Kidney glomerular epithelial cell (primary cell): ENCODE measurements around the gene RARS2.

ENCODE experiments used
- DNase-seq: peaks from one replicate; lab custom pipeline; 2025; lab: John Stamatoyannopoulos, UW

Gene RARS2

DNA sequence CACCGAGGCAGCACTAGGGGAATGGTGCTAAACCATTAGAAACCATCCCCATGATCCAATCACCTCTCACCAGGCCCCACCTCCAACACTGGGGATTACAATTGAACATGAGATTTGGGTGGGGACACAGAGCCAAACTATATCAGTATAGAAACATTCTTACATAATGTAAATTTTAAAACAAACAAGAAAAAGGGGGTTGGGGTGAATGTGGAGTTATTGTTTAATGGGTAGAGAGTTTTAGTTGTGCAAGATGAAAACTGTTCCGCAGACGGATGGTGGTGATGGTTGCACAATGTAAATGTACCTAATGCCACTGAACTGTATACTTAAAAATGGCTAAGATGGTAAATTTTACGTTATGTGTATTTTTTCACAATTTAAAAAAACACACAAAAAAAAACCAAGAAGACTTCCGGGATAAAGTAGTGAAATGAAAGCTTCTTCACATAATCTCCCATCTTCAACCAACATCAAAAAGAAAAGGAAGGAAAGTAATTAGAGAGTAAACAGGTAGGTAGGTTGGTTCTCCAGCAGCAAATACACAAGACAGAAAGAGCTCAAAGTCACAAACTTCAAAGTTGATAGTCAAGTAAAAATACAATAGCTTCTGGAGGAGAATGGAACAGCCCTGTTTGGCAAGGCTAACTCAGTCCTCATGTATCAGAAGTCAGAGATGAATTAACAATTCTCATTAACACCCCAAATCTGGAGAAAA, 16.3 kb downstream of the RARS2 start:
- no peak for DNase-seq

DNA sequence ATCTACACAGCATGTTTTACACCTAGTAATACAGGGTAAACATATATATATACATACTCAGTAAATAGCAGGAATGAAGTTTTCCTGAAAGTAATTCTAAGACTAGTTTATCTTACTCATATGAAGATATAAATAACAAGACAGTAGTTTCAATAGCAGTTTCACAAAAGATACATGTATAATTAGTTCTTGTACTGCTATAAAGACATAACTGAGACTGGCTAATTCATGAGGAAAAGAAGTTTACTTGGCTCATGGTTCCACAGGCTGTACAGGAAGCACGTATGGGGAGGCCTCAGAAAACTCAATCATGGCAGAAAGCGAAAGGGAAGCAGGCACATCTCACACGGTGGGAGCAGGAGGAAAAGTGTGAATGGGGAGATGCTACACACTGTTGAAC, 16.9 kb downstream of the RARS2 start:
- DNase-seq: no peak

DNA sequence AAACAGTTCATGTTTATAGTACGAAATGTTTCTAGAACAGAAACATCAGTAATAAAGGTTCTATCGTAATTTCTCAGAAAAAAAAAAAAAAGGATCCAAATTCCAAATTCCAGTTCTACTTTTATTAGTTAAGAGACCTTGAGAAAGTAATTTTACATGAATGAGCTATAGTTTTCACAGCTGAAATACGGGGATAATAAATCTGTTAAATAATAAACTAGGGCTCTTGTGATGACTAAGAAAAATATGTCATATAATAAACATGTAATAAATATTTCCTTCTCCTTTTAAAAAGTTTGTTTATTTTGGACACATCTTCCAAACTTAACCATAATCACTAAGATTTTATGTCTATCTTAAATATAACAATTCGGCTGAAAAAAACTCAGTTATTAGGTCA, 17.8 kb downstream of the RARS2 start:
- DNase-seq: no peak

DNA sequence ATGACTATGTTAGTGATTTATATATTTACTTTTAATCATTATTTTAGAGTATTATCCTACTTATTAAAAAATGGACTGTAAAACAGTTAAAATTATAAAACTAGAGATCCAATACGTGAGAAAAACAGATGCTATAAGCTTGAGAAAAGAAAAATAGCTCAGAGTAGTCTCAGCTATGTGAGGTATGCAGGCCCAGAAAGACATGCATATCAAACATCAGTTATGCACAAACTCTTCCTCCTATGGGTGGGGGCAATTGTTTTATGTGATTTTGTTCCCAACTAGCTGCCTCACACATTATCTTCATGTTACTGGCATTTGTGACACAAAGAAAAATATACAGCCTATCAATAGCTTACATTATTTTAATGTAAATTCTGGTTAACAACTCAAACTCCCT, 28.8 kb downstream of the RARS2 start:
- no peak for DNase-seq

DNA sequence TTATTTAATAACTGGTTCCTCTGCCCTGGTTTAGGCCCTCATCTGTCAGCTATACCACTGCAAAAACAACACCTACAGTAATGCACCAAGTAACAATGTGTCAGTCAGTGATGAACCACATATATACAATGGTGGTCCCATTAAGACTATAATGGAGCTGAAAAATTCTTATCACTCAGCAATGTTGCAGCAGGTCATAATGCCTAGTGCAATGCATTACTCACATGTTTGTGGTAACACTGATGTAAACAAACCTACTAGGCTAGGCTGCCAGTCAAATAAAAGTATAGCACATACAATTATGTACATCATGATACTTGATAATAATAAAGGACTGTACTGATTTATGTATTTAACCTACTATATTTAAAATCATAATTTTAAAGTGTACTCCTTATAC, 31.3 kb downstream of the RARS2 start:
- DNase-seq: no peak

DNA sequence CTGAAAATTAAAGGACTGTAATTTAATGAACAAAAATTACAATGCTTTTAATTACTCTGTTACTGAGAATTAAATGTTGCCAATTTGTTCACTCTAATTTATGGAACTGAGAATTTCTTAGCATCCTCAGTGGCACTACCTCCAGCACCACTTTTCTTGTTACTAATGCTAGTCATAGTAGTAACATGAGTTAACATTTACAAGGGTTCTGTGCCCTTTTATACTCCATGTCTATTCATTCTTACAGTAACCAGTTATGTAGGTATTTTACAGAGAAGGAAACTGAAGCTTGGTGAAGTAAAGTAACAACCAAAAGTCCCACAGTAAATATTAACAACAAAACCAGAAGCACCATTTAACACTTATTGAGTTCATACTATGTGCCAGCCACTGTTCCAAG, 34.3 kb downstream of the RARS2 start:
- DNase-seq: no peak

DNA sequence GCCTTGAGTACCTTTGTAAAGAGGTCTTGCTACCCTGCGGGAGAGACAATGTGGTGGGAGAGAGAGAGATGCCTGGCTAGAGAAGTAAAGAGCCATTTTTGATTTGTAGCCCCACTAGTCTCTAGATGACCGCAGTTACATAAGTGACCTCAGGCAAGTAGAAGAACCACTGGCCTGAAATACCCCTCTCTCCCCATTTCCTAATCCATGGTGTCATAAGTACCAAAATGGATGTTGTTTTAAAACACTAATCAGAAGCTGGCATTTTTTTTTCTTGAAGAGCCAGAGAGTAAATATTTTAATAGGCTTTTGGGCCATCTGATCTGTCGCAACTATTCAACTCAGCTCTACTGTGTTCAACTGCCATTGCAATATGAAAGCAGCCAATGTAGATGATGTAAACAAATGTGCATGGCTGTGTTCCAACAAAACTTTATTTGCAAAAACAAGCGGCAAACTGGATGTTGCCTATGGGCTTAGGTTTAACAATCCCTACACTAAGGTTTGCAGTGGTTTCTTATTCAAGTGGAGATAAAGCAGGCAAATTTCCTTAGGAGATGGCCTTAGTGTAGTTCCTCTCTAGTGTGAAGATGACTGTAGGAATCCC, 36.5 kb downstream of the RARS2 start:
- DNase-seq: no peak

DNA sequence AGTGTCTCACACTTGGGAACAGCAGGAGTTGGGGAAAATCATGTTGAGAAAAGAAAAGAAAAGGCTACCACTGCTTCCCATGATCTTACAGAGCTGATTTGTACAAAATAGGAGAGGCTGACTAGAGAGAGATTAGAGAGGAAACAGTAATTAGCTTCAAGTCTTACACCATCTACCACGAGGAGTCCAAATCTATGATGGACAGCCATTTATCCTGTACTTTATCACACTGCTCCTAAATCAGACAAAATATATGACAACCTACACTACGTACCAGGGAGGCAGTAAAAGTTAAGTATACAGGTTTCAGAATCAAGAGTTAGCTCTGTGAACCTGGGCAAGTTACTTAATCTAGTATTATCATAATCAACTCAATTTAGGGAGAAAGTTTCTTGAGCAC, 38.0 kb downstream of the RARS2 start:
- DNase-seq: no peak

DNA sequence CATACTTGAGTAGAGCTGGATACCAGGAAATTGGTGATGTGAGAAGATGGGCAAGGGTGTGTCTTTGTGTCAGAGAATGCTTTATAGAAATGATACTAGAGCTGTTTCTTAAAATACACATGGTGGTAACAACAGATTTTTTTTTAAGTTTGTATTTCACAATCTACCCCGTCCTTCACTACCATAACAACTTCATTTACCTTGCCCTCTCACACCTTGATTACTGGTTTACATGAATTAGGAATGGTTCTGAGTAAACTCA, 45.4 kb downstream of the RARS2 start:
- DNase-seq: no peak

DNA sequence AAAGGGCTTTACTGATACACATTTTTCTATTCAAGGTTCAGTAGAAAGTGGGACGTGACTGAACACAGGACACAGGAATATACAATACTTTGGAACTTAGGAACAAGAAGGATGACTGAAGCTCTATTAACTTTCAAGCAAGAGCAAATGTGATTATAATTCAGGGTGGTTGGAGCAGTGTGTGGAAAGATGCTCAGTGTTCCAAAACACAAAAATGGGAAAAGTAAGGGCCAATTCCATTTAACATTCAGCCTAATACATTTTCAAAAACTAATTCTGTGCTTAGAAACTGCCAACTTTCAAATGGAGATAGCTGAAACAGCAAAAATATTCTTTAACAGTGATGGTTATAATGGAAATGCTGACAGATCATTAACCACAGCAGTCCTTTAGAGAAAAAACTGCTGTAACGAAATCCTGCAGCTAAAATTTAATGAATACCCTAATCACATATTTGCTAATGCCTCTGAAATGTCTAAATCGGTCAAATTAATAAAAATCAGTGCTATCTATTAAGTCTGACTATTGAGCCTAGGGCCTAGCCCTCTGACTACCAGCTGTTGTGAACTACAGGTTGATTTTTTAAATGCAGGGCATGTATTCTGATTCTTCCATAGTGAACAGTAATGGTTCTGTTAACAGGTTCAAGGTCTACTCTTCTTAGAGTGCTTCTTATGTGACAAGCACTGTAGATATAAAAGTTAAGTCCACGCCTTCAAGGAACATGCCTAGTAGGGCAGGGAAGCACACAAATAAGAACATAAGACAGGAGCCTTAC, 45.9 kb downstream of the RARS2 start:
- DNase-seq: no peak

DNA sequence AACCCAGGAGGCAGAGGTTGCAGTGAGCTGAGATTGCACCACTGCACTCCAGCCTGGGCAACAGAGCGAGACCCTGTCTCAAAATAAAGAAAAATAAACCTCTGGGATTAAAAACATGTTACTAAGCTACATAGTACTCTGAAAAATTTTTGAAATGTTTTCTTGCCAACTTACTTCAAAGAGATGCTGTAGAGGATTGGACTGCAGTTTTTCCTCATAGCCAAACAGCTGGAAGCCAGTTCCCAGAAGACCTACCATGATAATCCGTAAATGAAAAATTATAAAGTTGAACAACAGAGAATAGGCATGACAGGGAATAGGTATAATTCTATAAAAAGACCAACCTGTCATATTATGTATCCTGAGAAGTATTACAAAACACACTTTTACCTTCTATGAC, 48.0 kb downstream of the RARS2 start:
- no peak for DNase-seq

DNA sequence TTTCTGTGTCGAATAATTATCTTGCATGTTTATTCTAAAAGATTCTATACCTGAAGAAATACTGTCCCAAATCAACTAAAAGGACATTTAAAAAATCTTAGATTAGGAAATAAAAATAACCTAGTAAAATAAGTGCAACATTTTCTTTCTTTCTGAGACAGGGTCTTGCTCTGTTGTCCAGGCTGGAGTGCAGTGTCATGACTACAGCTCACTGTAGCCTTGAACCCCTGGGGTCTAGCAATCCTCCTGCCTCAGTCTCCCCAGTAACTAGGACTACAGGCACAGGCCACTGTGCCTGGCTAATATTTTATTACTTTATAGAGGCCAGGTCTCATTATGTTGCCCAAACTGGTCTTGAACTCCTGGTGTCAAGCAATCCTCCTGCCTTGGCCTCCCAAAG, 48.7 kb downstream of the RARS2 start:
- no peak for DNase-seq

DNA sequence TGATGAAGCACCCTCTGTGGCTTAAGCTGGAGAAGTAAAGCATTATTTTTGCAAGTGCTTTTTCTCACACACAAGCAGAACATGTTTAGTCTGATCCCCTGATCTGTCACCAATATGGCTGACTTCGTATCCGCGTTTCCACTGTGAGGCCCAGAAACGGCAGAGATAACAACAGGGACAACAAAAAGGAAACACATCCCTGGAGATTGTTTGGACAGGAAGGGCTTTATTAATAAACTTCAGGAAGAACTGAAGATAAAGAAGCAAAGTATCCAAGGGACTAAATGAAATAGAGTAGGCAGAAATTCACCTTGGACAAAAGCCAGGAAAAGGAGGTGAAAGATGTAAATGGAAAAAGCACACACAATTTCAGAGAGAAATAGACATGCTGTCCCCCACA, 49.2 kb downstream of the RARS2 start:
- DNase-seq: no peak

DNA sequence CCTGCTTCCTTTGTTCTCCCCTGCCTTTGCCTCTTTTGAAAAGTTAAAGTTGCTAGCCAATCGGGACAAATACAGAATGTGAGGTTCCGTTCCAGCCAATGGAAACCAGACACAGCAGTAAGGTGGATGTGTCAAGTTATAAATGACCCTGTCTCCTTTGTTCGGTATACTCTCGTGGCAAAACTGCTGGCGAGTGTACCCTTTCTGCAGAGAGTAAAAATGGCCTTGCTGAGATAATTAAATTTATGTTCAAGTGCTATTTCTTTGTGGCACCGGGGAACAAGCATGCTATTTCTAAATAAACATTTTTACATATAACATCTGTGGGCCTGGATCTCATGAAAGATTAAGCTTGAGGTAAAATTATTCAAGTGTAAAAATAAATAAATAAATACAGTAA, 50.2 kb downstream of the RARS2 start:
- DNase-seq: no peak

DNA sequence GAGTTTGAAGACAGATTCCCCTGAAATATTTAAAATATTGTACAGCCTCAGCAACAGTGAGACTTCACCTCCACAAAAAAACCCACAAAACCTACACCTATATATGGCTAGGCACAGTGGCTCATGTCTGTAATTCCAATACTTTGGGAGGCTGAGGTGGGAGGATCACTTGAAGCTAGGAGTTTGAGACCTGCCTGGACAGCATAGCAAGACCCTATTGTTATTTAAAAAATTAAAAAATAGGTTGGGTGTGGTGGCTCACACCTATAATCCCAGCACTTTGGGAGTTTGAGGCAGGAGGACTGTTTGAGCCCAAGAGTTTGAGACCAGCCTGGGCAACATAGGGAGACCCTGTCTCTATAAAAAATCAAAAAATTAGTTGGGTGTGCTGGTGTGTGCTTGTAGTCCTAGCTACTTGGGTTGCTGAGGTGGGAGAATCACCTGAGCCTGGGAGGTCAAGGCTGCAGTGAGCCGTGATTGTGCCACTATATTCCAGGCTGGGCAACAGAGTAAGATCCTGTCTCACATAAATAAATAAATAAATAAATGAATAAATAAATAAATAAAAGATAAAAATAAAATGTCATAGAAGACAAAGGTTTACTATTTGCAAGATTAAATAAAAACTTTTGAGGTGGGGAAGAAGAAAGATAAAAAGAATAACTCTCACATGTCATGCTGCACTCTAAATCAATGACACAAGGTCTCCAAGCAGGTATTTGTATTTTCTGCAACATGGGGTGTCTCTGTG, 51.1 kb downstream of the RARS2 start:
- no peak for DNase-seq

DNA sequence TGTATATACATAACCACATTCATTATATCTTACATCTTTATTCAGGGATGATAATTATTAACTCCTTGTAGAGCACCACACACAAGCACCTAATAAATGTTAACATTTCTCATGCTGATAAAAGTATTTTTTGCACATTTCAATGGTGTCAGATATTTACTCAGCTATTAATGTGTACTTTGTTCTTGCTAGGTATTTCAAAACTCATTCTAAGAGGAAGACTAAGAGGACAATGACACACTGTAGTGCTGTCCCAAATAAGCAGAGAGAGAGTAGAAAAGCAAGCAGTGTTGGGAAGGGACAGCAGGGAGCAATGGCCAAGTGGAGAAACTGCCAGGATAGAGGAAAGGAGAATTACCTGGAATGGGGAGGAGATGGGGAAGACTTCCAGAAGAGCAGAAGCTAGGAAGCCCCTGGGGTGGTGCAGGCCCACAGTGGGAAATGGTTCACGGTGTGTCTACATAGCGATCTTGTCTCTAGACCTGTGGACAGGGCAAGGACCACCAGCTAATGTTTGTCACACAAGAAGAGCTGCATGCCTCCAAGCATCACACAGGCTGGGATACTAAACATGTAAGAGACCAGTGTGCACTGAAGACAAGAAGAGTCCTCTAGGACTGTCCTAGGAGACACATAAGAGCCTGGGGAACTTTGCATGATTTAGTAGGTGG, 55.3 kb downstream of the RARS2 start:
- no peak for DNase-seq

DNA sequence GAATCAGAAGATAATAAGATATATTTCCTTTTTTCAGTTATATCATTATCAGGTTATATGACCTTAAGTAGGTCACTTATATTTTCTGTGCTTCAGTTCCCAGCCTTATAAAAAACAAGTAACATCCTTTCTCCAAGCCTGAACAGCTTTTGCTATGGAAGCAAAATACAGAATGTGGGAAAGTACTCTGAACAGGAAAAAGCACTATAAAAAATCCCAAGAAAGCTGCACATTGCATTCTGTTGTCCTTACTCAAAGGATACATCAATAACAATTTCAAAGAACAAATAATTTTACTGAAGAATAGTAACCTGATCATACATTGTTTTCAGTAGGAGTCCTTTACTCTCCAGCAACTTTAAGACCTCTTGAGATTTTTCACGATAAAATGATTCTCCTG, 60.6 kb downstream of the RARS2 start:
- no peak for DNase-seq

DNA sequence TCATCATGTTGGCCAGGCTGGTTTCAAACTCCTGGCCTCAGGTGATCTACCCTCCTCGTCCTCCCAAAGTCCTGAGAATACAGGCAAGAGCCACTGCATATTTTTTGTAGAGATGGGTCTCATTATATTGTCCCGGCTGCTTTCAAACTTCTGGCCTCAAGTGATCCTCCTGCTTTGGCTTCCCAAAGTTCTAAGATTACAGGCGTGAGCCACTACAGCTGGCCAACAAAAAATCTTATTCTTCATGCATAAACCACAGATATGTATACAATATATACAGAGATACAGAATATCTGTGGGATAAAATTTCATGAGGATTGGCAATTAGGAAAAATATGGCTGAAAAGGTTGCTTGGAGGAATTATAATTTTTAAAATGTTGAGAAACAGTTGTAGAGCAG, 67.1 kb downstream of the RARS2 start:
- DNase-seq: no peak

DNA sequence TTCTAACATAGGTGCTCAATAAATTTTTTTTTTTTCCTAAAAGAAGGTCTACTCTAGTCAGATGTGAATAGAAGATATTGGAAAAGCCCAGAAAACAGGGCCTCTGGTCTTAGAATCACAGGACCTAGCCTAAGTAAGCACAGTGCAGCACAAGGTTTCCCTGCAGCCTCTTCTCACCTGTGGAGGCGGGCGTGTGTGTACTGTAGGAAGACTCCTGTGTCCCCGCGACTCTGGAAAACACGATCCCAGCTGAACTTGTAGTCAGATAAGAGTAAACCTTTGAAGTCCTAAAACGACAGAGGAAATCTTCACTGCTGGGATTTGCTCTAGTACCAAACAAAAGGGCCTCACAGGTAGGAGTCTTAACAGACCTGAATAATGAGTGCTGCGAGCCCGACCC, 71.3 kb downstream of the RARS2 start:
- no peak for DNase-seq

DNA sequence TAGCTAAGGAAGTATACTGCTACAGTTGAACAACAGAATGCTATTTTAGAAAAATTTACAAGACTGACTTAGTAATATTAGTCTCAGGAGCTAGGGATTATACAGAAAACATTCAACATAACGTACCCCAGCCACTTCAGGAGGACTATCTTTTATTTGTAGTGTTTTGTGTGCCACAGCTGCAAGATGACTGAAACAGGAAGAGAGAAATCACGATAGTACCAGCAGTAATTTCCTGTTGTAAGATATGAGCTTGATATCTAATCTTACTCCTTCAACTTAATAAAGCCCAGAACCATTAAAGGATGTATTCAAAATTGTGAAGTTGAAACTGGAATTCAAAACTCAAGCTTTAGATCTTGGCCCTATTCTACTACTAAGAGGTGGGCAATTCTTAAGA, 75.0 kb downstream of the RARS2 start:
- DNase-seq: no peak

DNA sequence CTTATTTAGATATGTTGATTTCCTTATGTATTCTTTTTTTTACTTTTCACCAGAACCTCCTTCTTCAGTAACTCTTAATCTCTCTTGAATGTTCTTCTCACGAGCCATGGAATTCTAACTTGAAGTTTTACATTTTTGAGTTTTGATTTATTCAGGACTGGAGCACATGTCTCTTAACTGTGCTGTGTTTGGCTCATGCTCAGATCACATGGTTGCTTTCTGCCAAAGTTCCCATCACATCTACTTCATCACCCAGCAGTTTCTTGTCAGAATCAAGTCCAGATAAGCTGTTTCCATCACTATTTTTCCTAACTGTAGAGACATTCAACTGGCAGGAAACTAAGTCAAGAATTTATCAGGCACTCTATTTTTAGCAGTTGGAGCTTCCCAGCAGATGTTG, 85.3 kb downstream of the RARS2 start:
- DNase-seq: no peak

DNA sequence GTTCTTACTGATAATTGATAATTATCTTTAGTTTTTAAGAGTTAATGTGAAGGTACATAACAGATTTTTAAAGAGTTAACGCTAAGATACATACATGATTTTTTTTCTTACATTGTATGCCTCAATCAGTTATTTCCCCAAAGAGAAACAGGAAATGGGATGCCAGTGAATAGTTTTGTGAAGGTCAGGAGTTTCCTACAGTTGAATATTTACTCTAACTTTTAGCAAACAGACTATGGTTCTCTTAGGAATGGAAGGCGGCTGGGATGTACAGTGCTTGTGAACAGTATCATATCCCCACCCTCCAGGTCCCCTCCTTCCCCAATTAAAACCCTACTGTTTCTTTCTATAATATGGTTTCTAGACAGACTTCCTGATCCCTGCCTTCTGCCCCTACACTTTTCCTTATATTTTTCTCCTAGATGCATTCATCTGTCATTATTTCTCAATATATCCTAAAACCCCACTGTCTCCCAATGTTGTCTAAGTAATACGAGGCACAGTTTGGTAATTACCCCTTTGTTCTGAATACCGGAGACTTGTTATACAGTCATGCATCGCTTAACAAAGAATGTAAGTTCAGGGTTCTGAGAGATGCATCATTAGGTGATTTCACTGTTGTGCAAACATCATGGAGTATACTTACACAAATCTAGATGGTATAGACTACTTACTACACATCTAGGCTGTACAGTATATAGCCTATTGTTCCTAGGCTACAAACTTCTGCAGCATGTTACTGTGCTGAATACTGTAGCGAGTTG, 87.8 kb downstream of the RARS2 start:
- peak; percentile 9 for DNase-seq
